HG02973 (cell line): Measurements from ENCODE around the gene SURF6.
"Not testable (repeated sequence)": the region's sequence is repeated elsewhere in the genome, so short reads cannot be mapped to it uniquely, and the experiment has no call there.

Experiments used
- ATAC-seq: cut with Tn5 transposase; IDR thresholded peaks from one replicate; pipeline ENCODE4 v1.9.1; 2021; ENCODE audit warnings: moderate library complexity; ENCODE audit not compliant: unreplicated experiment

SURF6 gene

DNA sequence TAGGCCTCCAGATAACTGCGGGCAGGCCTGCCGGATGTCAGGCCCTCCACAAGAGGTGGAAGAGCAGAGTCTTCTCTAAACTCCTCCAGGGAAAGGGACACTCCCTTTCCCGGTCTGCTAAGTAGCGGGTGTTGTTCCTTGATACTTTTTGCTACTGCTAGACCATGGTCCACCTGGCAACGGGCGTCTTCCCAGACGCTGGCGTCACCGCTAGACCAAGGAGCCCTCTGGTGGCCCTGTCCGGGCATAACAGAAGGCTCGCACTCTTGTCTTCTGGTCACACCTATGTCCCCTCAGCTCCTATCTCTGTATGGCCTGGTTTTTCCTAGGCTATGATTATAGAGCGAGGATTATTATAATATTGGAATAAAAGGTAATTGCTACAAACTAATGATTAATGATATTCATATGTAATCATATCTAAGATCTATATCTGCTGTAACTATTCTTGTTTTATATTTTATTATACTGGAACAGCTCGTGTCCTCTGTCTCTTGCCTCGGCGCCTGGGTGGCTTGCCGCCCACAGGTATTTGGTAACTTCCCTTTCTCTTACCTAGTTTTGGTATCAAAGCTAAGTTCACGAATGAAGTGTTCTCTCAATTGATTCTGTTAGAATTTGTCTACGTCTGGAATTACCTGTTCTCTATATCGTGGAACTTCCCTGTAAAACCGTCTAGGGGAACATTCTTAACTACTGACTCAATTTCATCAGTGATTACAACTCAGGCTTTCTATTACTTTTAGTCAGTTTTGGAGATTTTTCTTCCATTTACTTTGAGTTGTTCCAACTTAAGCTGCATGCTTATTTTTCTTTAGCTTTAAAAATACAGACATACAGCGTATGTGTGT lies 6.5 kb downstream of the SURF6 start:
- ATAC-seq: not testable (repeated sequence)

DNA sequence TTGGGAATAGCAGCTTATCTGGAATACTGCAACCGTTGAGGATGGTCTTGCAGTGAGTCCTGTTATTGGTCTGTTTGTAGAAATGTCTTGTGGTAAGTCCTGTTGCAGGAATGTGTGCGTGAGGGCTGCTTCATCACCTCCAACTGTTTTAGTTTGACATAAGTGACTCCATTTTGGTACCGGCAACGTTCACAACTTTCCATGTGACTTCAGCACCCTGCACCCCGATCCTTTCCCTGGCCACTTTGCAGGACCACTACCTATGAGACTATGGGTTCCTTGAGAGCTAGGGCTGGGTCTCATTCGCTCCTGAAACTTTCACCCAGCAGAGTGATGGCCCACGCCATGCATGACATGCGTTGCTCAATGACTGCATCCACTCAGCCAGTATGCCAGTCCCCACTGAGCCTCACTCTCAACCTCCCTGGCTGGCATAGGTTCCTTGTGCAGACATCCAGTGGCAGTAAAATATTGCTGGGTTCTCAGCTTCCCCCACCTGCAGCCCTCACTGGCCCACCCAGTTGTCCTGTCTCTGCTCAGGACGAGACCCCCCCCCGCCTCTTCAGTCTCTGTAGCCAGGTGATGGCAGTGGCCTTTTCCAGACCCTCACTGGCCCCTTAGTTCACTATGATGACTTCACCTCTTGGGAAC lies 8.0 kb downstream of the SURF6 start:
- ATAC-seq: no peak

DNA sequence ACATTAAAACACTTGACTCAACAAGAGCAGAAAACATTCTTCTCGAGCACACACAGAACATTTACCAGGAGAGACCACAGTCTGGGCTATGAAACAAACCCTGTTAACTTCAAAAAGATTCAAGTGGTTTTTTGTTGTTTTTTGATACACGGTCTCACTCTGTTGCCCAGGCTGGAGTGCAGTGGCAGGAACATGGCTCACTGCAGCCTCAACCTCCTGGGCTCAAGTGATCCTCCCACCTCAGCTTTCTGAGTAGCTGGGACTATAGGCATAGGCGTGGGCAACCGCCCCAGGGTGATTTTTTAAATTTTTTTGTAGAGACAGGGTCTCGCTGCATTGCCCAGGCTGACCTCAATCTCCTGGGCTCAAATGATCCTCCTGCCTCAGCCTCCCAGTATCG lies 9.0 kb downstream of the SURF6 start:
- ATAC-seq: not testable (repeated sequence)

DNA sequence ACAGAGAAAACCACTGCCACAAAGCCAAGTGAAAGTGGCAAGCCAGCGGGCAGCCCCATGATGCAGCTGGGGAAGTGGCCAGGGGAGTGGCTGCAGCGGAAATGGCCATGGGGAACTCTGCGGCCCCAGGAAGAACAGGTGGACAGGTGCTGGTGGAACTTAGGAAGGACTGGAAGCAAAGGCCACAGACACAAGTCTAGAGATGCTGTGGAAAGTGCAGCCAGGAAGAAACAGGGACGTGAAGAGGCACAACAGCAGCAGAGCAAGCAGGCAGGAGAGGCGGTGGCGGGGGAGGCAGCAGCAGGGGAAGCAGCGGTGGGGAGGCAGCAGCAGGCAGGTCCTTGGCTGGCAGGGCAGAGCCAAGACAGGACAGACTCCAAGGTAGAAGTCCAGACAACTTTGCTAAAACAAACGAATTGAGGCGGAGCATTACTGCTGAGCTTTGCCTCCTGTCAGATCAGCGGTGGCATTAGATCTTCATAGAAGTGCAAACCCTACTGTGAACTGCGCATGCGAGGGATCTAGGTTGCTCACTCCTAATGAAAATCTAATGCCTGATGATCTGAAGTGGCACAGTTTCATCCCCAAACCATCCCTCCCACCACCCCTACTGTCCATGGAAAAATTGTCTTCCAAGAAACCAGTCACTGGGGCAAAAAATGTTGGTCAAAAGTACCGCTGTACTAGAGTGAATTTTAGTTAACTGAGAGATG lies 11.8 kb downstream of the SURF6 start:
- no peak for ATAC-seq

DNA sequence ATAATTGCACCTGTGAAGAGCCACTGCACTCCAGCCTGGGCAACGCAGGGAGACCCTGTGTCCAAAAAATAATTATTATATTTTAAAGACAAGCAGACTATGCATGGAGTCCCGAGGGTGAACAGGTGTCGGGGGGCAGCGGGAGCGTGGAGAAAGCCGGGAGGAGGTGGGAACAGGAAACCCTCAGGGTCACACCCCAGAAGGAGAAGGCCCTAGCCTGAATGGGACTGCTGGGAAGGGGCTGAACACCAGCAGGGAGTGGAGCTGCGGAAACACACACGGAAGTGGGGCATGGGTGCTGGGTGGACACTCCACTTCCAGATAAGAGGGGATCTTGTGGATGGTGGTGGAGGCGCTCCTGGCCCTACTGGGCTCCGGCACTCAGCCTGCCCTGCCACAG lies 12.8 kb downstream of the SURF6 start:
- ATAC-seq: no peak

DNA sequence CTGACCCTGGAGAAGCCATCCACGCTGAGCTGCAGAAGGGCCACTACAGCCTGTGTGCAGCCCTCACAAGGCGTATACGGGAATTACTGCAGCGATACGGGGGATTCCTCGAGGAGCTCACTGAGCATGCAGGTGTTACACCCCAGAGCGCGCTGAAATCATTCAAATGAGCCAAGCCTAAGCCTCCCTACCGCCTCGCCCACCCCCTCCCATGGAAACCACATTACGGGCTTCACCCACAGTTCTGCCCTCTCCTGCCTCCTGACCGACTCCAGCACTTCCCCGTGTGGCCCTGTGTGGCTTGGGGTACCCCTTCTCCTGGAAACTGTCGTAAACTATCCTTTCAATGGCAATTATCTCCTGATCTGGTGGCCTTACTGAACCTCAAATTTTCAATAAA lies 13.3 kb downstream of the SURF6 start:
- no peak for ATAC-seq

DNA sequence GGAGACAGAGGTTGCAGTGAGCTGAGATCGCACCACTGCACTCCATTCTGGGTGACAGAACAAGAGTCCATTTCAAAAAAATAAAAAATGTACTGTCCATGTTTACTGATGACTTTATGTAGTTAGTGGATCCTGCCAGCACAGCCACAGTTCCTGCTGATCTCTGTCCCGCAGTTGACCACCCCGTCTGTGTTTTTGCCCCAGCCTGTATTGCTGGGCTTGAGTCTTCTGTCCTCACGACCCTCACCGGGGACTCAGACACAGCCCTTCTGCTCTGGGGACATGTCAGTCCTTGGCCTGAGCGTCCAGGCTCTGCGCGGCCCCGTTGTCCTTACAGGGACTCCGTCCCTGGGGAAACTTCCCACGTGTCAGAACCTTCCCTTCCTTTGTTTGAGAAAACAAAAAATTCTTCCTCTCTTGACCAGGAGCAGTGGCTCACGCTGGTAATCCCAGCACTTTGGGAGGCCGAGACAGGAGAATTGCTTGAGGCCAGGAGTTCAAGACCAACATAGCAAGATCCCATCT lies 14.5 kb downstream of the SURF6 start:
- no peak for ATAC-seq

DNA sequence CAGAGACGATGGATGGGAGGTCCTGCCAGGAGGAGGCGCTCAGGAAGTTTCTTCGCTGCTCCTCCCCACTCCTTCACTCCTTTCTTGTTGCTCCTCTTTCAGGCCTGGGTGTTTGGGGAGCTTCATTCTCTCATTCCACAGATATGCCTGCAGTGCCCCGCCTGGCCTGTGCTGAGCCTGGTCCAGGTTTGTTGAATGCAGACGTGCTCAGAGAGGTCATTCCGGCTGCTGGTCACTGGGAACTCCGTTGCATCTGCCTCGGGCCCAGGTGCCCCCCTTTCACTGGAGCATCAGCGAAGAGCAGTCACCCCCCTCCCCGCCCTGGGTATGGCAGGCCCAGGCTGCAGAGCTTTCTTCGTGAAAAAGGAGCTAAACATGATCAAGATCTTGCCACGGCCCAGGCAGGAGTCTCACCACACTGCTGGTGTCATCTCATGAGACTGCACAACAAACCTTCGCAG lies 15.5 kb downstream of the SURF6 start:
- no peak for ATAC-seq

DNA sequence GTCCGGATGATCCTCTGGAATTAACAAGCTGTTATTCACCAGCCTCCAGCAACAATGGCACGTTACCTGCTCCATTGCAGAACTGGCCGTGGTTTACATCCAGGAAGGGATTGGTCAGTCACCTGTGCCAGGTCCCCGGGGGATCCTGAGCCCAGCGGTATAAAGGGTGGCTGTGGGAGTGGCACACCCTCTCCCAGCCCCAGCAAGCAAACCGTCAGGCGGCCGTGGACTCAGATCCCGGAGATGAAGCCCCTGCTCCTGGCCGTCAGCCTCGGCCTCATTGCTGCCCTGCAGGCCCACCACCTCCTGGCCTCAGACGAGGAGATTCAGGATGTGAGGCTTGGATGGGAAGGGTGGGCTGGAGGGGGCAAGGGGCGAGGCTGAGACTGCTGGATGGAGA lies 18.4 kb downstream of the SURF6 start:
- ATAC-seq: not testable (repeated sequence)

DNA sequence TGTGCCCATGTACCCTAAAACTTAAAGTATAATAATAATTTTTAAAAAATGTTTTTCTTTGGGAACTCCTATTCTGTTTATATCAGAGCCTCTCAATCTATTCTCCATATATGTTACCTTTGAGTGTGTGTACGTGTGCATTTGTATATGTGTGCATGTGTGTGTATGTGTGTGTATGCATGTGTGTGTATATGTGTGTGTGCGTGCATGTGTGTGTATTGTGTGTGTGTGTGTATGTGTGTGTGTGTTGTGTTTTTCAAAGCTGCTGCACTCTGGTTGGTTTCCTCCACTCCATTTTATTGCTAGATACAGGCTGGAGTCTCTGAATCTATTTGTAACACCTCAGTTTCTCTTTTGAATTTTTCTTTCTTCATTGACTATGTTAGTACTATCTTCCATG lies 20.0 kb downstream of the SURF6 start:
- ATAC-seq: no peak

DNA sequence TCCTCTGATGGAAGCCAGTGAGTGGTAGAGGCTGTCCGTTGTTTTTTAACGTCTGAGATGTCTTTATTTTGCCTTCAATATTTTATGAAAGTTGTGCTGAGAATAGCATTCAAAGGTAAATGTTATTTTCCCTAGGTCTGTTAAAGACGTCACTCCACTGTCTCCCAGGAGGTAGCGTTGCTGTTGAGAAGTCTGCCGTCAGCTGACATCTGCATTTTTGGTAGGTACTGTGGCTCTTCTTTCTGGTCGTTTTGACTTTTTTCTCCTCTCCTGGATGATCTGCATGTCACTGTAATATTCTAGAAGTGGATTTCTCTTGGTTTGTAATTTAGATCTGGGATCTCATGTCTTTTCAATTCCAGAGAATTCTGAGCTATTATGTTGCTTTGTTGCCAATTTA lies 26.4 kb downstream of the SURF6 start:
- ATAC-seq: no peak

DNA sequence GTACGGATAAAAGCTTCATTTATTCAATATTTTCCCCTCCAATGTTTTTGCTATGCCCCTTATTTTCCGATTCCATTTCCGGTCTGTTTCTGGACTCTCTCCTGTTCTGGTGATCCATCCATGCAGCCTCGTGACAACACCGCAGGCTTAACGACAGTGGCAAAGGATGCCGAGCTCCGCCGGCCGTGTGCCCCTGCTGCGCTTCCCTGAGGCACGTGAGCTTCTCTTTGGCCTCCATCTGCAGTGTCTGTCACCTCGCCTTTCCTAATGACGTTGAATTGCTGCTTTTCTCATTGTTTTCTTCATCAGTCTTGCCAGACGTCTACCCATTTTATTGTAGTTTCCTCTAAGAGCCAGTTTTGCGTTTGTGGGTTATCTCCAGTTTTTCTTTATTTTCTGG lies 28.7 kb downstream of the SURF6 start:
- no peak for ATAC-seq

DNA sequence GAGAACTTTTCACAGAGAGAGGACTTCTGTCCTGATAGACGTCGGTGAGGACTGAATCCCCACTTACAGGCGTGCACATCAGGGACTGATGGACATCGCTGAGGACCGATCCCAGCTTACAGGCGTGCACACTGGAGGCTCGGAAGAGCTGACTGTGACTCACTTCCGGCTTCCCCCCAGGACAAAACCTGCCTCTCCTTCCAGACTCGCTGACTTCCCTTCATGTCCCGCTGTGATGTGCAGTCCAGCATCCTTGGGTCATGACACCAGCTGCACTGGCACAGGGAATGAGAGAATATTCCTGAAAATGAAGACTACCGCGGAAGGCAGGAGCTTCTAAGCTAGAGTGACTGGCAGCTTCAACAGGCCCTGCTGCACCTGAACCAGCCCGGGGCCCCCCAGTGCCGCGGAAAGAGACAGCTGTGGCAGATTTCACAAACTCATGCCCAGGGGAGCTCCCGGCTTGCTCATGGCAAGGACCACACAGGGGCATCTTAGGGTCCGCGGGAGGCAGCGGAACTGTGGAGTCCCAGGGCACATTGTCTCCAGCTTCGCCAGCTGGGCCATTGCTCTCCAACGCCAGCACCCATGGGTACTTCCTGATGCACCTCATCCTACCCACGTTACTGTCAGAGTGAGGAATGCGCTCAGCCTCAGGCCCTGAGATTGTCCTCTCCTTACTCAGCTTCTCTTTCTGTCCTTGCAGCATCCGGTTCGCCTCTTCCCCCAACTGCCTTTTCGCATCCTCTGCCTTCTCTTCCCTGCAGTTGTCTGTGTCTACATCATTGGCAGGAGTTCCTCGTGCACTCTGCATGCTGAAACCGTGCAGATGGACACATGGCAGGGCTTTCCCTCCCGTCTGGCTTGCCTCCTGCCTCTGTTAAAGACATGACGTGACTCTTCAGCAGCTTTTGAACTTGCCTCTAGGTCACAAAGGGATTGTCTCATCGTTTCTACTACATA lies 29.5 kb downstream of the SURF6 start:
- ATAC-seq: no peak

DNA sequence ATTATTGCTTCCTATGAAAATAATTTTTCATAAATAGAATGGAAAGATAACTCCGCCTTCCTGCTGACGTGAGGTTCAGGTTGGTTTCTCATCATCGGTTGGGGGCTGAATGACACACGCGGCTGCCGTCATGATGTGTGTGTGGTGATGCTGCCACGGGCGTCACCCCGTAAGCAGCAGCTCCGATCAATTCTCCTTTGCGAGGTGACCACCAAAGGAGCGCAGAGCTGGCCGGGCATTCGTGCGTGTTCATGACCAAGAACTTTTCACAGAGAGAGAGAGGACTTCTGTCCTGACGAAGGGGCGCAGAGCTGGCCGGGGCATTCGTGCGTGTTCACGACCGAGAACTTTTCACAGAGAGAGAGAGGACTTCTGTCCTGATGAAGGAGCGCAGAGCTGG lies 30.3 kb downstream of the SURF6 start:
- ATAC-seq: no peak

DNA sequence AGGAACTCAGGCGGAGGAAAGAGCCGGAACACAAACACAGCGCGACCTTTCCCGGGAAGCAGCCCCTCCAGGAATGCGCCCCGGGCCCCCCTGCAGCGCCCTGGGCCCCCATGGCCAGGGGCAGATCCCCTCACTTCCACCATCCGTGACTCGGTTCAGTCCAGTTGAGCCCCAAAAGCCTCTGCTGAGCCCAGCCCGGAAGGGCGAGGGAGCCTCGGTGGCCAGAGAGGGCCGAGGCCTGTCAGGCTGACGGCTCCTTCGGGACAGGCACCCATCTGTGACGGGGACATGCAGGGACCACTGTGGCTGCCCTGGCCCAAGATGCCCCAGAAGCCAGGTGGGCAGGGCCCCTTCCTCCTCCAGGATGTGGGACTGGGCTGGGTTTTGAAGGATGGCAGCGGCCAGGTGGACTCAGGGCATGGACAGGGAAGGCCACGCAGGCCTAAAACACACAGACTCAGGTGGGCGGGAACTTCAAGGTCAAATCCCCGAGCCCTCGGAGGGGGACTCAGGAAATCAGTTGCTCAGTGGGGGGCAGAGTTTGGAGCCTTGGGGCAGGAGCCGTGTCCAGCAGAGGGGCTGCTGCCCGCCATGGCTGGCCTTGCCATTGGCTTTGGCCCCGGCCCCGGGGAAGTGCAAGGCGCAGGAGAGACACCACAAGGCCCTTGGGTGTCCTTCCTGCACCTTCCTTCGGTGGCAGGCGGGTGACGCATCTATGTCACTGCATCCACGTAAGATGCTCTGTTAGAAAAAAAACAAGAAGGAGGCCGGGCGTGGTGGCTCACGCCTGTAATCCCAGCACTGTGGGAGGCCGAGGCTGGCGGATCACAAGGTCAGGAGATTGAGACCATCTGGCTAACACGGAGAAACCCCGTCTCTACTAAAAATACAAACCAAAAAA lies 31.3 kb downstream of the SURF6 start:
- no peak for ATAC-seq

DNA sequence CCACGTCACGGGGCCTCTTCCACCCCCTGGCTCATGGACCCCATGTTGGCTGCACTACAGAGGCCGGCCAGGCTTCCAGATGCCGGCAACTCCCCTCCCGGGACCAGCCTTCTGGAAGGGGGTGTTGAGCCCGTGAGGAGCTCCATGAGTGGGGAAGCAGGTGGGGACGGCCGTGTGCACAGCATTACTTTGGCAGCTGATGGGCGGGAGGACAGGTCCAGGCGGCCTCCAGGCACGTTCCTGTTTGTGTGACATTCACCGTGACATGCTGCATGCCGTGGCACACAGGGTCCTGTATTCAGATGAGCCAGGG lies 31.9 kb downstream of the SURF6 start:
- no peak for ATAC-seq

DNA sequence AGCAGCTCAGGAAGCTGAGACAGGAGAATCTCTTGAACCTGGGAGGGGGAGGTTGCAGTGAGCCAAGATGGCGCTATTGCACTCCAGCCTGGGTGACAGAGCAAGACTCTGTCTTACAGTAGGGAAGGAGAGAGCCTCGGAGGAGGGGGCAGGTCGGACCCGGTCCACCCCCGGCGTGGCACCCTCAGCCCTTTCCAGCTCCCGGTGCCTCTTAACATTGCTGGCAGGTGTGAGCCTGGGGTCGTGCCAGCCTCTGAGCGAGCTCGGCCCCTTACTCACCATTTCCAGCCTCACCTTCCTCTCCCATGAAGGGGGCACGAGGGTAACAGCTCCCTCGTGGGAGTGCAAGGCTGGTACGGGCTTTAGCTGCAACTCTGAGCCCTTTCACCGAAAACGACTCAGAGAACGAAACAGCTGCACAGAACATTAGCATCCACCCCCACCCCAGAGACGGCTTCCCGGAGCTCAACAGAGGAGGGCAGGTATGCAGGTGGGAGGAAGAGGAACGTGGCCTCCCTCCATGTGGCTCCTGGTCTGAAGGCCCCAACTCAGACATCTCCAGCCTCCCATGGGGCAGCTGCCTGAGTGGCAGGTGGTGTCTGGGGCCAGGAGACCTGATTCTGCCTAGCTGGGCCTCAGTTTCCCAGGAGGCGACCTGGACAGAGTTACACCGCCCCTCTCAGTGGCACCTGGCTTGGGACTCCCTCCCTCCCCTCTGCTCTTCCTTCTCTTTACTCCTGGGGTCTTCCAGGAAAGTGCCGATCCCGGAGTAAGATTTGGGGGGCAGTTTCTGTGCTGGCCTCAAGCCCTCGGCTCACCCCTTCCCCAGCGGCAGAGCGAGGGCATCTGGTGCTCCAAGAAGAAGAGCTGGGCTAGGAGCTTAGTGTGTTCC lies 32.5 kb downstream of the SURF6 start:
- no peak for ATAC-seq
